Measurements from ENCODE around the gene CBLB.
"Not testable (repeated sequence)": the region's sequence is repeated elsewhere in the genome, so short reads cannot be mapped to it uniquely, and the experiment has no call there.

CBLB gene

DNA sequence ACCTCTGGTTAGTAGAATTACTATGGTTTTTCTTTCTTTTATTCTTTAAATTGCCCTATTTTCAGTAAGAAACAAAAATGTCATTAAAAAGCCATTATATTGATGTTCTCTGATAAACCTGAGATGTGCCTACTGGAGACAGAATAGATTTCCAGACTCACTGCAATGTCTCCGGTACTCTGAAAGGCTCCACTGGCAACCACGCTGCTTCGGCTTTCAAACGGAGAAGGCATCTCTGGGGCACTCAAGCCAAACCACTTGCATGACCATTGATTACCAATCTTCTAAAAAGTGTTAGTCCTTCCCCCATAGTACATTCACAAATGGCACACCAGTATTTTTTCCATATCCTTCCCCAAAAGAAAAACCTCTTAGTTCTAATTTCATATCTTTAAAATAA is 82.6 kb downstream of the CBLB start:
- no peak for DNase-seq (ENCODE audit: low spot score)

DNA sequence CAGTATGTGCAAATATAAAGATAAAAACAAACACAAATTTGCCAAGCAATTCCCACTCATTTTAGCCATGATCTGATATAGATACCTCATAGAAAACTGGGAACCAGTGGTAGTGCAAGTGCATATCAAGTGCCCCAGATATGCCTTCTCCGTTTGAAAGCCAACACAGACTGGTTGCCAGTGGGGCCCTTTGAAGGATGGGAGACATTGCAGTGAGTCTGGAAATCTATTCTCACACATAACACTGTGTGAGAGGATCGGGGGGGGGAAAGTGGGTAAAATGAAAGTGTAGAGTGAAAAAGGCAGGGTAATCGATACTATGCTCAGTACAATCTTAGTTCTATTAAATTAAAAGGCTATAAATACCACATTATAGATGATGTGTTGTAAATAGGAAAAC is 83.0 kb downstream of the CBLB start:
- no peak for DNase-seq (ENCODE audit: low spot score)

DNA sequence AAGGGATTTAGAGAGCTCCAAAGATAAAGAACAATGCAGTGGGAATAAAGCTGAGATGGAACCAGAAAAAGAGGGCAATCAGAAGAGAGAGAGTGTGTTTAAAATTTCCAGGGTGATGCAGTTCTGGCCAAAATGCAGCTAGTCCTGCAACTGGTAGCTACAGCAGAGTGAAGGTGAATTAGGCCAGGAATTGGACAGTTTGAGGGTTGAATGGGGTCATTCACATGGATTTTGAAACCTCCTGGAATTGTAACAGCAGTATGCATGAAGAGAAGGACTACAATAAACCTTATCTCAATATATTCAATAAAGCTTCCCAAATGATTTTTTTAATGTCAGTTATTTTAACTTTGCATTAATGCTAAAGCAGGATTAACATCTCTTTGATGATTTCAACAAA is 85.2 kb downstream of the CBLB start:
- DNase-seq (ENCODE audit: low spot score): no peak

GRCh38 chr3:105781871-105782270 is 86.9 kb downstream of the CBLB start:
- no peak for DNase-seq (ENCODE audit: low spot score)

DNA sequence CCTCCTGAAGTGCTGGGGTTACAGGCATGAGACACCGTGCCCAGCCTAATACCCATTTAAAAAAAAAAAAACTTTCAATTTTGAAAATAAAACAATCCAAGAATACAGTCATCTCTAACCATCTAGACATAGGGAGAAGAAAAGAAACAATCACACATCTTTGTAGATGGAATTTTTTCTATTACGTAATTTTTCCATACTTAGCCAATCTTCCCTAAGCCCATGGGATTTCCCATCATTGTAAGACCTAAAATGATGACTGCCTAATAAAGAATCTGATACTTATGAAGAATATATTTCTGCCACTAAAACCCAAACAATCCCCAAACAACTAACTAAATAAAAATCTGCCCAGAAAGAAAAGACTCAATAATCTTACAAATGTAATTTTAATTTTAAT is 88.7 kb downstream of the CBLB start:
- DNase-seq (ENCODE audit: low spot score): no peak

GRCh38 chr3:105775368-105775767 is 93.4 kb downstream of the CBLB start:
- DNase-seq (ENCODE audit: low spot score): no peak

DNA sequence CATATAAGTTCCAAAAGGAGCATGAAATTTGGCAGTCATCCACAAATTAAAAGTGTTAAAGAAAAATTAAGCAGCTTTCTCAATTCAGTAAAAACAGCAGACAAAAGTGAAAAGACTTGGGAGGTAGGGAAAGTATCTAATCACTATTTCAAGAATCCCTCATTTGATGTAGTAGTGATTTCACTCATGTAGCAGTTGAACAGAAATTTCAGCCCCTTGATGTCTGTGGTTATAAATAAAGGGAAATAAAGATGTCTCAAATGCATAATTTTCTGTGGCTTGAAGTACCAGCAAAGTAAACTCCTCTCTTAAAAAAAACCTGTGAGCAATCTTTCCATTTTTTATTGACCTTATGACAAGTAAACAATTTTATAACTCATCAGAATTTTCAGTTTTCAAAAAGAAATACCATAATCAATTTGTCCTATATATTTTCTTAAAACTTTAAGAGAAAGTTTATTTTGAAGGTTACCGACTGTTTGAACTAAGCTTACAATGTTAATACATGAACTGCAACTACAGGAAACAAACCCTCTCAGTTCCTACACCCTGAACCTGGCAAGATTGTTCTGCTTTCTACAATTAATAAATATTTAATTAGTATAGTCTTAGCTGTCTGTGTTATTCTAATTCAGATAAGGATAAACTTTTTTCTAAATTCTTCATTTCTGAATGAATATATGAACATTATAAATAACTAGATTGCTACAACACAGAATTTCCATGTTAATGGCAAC is 94.2 kb downstream of the CBLB start:
- DNase-seq (ENCODE audit: low spot score): no peak

DNA sequence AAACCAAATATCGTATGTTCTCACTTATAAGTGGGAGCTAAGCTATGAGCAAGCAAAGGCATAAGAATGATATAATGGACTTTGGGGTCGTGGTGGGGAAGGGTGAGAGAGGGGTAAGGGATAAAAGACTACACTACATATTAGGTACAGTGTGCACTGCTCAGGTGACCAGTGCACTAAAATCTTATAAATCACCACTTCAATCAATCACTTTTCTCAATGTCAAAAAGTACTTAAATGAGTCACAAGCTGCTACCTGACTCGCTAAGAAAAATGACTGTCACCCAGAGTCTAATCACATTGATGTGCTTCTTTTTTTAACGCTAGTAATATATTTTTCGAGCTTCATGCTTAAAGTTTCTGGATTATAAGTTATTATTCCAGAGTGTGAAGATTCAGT is 95.5 kb downstream of the CBLB start:
- DNase-seq (ENCODE audit: low spot score): no peak

- DNase-seq (ENCODE audit: low spot score): no peak
Measured at GRCh38 chr3:105772635-105773034, 96.2 kb downstream of the CBLB start.

DNA sequence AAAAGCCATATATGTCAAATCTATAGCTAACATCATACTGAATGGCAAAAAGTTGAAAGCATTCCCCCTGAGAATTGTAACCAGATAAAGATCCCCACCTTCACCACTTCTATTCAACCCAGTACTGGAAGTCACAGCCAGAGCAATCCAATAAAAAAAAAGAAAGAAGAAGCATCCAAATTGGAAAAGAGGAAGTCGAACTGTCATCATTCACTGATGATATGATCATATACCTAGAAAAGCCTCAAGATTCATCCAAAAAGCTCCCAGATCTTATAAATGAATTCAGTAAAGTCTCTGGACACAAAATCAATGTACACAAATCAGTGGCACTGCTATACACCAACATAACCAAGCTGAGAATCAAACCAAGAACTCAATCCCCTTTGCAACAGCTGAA is 97.4 kb downstream of the CBLB start:
- no peak for DNase-seq (ENCODE audit: low spot score)

DNA sequence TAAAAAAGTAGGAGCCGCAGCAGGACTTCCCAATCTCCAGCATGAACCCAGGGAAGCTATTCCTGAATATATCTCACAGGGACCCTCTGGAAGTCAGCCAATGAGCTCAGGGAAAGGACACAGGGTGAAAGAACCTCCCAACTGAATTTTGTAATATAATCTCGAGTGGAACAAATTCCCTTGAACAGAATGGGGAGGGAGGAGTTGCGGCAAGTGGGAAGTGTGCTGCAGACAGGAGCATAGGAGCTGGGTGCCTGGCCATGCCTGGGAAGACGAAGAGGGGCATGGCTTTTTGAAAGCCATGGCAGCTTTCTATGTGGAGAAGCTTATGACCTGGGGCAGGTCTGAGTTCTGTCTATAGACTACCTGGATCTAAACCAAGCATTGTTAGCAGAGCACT is 98.4 kb downstream of the CBLB start:
- no peak for DNase-seq (ENCODE audit: low spot score)

- no peak for DNase-seq (ENCODE audit: low spot score)
Measured at GRCh38 chr3:105767776-105768175, 101.0 kb downstream of the CBLB start.

- no peak for DNase-seq (ENCODE audit: low spot score)
Measured at GRCh38 chr3:105767216-105767615, 101.6 kb downstream of the CBLB start.

DNA sequence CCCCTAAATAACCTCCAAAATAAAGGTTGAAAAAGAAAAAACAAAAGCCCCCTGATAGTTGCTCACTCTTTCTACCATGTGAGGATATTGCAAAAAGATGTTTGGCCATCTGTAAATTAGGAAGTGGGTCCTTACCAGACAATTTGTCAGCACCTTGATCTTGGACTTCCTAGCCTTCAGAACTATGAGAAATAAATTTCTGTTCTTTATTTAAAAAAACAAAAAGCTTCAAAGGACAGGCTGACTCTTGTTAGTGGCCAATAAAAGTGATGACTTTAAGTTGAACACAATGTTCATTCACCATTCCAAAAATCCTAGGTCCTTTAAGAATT is 103.5 kb downstream of the CBLB start:
- DNase-seq (ENCODE audit: low spot score): no peak

DNA sequence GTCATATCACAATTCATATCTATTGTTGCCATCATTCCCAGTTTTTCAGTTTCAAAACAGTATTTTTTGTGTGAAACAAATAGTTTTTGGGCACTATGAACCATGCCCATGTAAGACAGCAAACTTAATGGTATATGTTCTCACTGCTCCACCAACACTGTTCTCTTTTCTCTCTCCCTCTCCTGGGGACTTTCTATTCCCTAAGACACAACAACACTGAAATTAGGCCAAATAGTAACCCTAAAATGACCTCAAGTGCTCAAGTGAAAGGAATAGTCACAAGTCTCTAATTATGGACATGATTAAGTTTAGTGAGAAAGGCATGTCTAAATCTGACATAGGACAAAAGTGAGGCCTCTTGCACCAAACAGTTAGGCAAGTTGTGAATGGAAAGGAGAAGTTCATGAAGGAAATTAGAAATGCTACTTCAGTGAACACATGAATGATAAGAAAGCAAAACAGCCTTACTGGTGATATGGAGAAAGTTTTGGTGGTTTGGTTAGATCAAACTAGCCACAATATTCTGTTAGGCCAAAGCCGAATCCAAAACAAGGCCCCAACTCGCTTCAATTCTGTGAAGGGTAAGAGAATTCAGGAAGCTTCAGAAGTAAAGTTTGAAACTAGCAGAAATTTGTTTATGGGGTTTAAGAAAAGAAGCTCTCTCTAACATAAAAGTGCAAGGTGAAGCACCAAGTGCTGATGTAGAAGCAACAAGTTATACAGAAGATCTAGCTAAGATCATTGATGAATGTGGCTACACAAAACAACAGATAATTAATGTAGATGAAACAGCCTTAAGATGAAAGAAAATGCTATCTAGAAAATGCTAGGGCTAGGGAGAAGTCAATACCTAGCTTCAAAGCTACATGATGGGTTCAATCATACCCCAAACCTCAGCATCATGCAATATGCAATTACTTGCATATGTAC is 104.2 kb downstream of the CBLB start:
- no peak for DNase-seq (ENCODE audit: low spot score)

DNA sequence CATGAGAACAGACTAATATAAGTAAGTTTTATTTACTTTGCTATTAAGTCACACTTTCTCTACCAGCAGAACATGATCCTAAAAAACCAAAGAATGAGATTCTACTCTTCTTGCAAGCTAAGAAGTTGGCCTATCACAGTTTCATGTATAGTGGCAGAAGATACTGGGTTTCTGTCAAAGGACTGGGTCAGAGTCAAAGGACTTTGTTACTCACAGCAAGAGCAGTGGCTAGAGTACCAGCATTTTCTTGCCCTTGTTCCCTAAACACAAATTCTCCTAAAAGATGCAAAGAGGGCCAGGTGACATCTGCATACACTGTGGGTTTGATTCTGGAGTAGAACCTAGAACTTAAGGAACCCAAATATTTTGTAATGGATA is 105.2 kb downstream of the CBLB start:
- no peak for DNase-seq (ENCODE audit: low spot score)

GRCh38 chr3:105762749-105763658 is 105.8 kb downstream of the CBLB start:
- no peak for DNase-seq (ENCODE audit: low spot score)

DNA sequence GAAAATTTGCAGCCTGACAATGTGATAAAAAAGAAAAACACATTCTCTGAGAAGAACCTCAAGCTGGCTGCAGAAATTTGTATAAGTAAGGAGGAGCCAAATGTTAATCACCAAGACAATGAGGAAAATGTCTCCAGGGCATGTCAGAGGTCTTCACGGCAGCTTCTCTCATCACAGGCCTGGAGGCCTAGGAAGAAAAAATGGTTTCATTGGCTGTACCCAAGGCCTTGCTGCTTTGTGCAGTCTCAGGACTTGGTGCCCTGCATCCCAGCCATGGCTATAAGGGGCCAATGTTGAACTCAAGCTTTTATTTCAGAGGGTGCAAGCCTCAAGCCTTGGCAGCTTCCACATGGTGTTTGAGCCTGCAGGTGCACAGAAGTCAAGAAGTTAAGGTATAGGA is 106.6 kb downstream of the CBLB start:
- DNase-seq (ENCODE audit: low spot score): not testable (repeated sequence)

DNA sequence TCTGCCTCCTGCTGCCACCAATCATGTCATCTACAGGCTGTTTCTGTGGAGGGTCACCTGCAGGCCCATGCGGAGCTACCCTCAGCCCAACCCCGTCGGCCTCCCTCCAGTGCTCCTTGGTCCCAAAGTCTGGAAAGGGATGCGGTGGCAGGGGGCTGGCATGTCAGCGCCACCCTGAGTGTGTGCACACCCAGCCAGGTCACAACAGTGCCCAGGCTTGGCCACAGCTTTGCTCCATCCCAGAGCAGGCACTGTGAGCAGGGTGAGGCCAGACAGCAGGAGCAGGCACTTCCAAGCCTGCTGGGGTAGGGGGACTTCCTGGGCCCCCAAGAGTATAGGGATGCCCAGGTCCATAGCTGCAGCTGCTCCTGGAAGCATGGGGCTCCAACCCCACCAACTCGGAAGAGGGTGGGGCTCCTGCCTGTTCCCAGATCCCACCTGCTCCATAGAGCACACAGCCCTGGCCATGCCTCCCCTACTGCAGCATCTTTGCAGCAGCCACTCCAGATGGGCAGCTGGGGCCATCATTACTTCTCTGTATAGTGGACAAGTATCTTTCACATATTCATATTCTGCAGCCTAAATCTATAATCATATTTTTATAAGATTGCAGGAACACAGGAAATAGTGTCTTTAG is 109.3 kb downstream of the CBLB start:
- no peak for DNase-seq (ENCODE audit: low spot score)

DNA sequence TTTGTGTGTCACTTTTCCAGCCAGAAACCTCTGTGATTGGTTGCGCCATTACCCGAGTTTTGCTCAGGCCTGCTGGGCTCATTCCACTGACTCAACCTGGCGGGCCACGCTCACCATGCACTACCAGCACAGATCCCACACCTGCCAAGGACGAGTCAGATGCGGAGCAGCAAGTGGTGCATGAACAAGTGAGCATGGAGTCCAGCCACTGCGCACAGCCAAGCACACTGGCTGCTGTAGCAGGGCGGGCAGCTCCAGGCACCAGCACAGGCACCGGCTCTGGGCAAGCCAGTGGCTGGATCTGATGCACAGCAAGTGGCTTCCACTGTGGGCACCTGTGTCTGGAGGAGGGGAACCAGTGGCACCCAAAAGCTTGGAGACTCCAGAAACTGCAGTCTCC is 110.4 kb downstream of the CBLB start:
- DNase-seq (ENCODE audit: low spot score): peak; percentile 1

GRCh38 chr3:105755121-105755886 is 113.5 kb downstream of the CBLB start:
- DNase-seq (ENCODE audit: low spot score): no peak

Measured in kidney tubule cell (primary cell).